GM21529 (cell line): Measurements from ENCODE around the gene FBLN2.

ENCODE experiments used
- ATAC-seq: cut with Tn5 transposase; IDR thresholded peaks from one replicate; pipeline ENCODE4 v1.9.1; 2021; ENCODE audit not compliant: unreplicated experiment

FBLN2 gene

GRCh38 chr3:13564751-13565560, 16.0 kb downstream of the FBLN2 start:
- ATAC-seq, result no peak

- no peak for ATAC-seq
These were observed 16.9 kb downstream of the FBLN2 start for GRCh38 chr3:13565581-13566452.

- no peak for ATAC-seq
These were observed 17.5 kb downstream of the FBLN2 start for GRCh38 chr3:13566453-13566748.

GRCh38 chr3:13566769-13567310, 17.9 kb downstream of the FBLN2 start:
- no peak for ATAC-seq

- no peak for ATAC-seq
These were observed 19.0 kb downstream of the FBLN2 start for GRCh38 chr3:13567684-13568514.

GRCh38 chr3:13568515-13569028, 19.6 kb downstream of the FBLN2 start:
- no peak for ATAC-seq

GRCh38 chr3:13569201-13569600, 20.3 kb downstream of the FBLN2 start:
- ATAC-seq, result no peak

- no peak for ATAC-seq
These were observed 20.9 kb downstream of the FBLN2 start for GRCh38 chr3:13569641-13570390.

- no peak for ATAC-seq
These were observed 21.7 kb downstream of the FBLN2 start for GRCh38 chr3:13570391-13571194.

- ATAC-seq, result no peak
These were observed 22.3 kb downstream of the FBLN2 start for GRCh38 chr3:13571264-13571663.

- no peak for ATAC-seq
These were observed 23.2 kb downstream of the FBLN2 start for GRCh38 chr3:13571831-13572750.

GRCh38 chr3:13572926-13573623, 24.1 kb downstream of the FBLN2 start:
- ATAC-seq, result no peak

GRCh38 chr3:13574083-13574797, 25.3 kb downstream of the FBLN2 start:
- ATAC-seq, result no peak

GRCh38 chr3:13574798-13575451, 26.0 kb downstream of the FBLN2 start:
- ATAC-seq, result no peak

- no peak for ATAC-seq
These were observed 26.6 kb downstream of the FBLN2 start for GRCh38 chr3:13575459-13576061.
